Measurements from ENCODE around the gene SMARCD1.

GRCh38 chr12:50062728-50063460 is 22.2 kb upstream of the SMARCD1 start:
- TF ChIP-seq EZH2phosphoT487 (IDR thresholded peaks at IDR 0.05; ENCODE audit: low read depth, severe bottlenecking, unreplicated experiment) (no peak), CTCF (IDR thresholded peaks at IDR 0.05; ENCODE audit: poor library complexity) (no peak)
